GM12865 (cell line): ENCODE results near the gene AKR1B15.
"Not testable (repeated sequence)": the region's sequence is repeated elsewhere in the genome, so short reads cannot be mapped to it uniquely, and the experiment has no call there.

Experiments used
- DNase-seq: peaks from one replicate; pipeline ENCODE4 v3.0.0; 2010; ENCODE audit warnings: low read depth
- H3K4me3 ChIP-seq: 2 replicates; pipeline ENCODE4 v1.5.1; 2011; ENCODE audit warnings: mild to moderate bottlenecking, low read depth, low read length, control low read depth
- CTCF ChIP-seq: IDR thresholded peaks from 2 replicates; pipeline ENCODE4 v1.5.1; 2011; ENCODE audit warnings: low read length, control low read depth, low read depth, inconsistent platforms; ENCODE audit not compliant: insufficient read depth; ENCODE audit errors: missing control alignments

AKR1B15 gene

GRCh38 chr7:134532954-134533218 is 16.0 kb upstream of the AKR1B15 start:
- no peak for TF ChIP-seq CTCF
- DNase-seq = no peak

GRCh38 chr7:134533288-134533771 is 15.6 kb upstream of the AKR1B15 start:
- DNase-seq = no peak
- TF ChIP-seq CTCF = no peak
- H3K4me3 ChIP-seq = no peak overlapping the region

More at GRCh38 chr7:134532954-134533218, 16.0 kb upstream of the AKR1B15 start:
- H3K4me3 ChIP-seq = no peak overlapping the region

- no peak for DNase-seq
- TF ChIP-seq CTCF = no peak
- no peak overlapping the region for H3K4me3 ChIP-seq
Observed at GRCh38 chr7:134534633-134535032, 14.3 kb upstream of the AKR1B15 start.

- no peak for TF ChIP-seq CTCF
- DNase-seq = no peak
- H3K4me3 ChIP-seq = no peak overlapping the region
Observed at GRCh38 chr7:134535272-134535918, 13.5 kb upstream of the AKR1B15 start.

GRCh38 chr7:134535919-134536299 is 13.0 kb upstream of the AKR1B15 start:
- DNase-seq = no peak
- no peak for TF ChIP-seq CTCF
- no peak overlapping the region for H3K4me3 ChIP-seq

GRCh38 chr7:134536558-134536957 is 12.4 kb upstream of the AKR1B15 start:
- not testable (repeated sequence) for H3K4me3 ChIP-seq, DNase-seq

GRCh38 chr7:134537273-134537781 is 11.6 kb upstream of the AKR1B15 start:
- DNase-seq, H3K4me3 ChIP-seq: not testable (repeated sequence)

- no peak overlapping the region for H3K4me3 ChIP-seq
- TF ChIP-seq CTCF = no peak
- no peak for DNase-seq
Observed at GRCh38 chr7:134539380-134540004, 9.4 kb upstream of the AKR1B15 start.

GRCh38 chr7:134541501-134542194 is 7.3 kb upstream of the AKR1B15 start:
- not testable (repeated sequence) for DNase-seq, H3K4me3 ChIP-seq
